Measurements from ENCODE around the gene GAD2. TPM values are rescaled to one million over a fixed set of nuclear protein-coding genes. Genes with fewer than 3 reads are reported as not detected.

The GAD2 gene
- total RNA-seq, 1 experiment from 2014 or later: 2.7 TPM

Other genes with a start within 250 kb of the GAD2 start
- gene APBB1IP, start 221.6 kb downstream of the GAD2 start, total RNA-seq (2014; rRNA removed; shearing (Covaris generic)): not detected in 2 replicates